ENCODE data around the gene SURF6. TPM values are rescaled to one million over a fixed set of nuclear protein-coding genes. Genes with fewer than 3 reads are reported as not detected.
"Not testable (repeated sequence)": the region's sequence is repeated elsewhere in the genome, so short reads cannot be mapped to it uniquely, and the experiment has no call there.

SURF6 gene
- total RNA-seq, 2 experiments from 2014 or later = 24.9 to 28.3 TPM

DNA sequence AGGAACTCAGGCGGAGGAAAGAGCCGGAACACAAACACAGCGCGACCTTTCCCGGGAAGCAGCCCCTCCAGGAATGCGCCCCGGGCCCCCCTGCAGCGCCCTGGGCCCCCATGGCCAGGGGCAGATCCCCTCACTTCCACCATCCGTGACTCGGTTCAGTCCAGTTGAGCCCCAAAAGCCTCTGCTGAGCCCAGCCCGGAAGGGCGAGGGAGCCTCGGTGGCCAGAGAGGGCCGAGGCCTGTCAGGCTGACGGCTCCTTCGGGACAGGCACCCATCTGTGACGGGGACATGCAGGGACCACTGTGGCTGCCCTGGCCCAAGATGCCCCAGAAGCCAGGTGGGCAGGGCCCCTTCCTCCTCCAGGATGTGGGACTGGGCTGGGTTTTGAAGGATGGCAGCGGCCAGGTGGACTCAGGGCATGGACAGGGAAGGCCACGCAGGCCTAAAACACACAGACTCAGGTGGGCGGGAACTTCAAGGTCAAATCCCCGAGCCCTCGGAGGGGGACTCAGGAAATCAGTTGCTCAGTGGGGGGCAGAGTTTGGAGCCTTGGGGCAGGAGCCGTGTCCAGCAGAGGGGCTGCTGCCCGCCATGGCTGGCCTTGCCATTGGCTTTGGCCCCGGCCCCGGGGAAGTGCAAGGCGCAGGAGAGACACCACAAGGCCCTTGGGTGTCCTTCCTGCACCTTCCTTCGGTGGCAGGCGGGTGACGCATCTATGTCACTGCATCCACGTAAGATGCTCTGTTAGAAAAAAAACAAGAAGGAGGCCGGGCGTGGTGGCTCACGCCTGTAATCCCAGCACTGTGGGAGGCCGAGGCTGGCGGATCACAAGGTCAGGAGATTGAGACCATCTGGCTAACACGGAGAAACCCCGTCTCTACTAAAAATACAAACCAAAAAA is 31.3 kb downstream of the SURF6 start:
- POLR2A ChIA-PET = no interaction called here
- Mint-ChIP-seq H3K27ac (no peak overlapping the region), H3K9me3 (no peaks in the 10 kb centered on the region), H3K36me3 (ENCODE audit: low read depth) (no peaks in the 10 kb centered on the region), H3K4me1 (ENCODE audit: low read depth) (no peaks in the 10 kb centered on the region), H3K4me3 (no peak overlapping the region), H3K27me3 (peaks cover 8% of the 10 kb centered on the region)
- ATAC-seq = no peak
- no peak for DNase-seq
- intact Hi-C loops (cut with micrococcal nuclease) = no loop called here
- CTCF ChIA-PET = no interaction called here
- TF ChIP-seq, protein P1, sequence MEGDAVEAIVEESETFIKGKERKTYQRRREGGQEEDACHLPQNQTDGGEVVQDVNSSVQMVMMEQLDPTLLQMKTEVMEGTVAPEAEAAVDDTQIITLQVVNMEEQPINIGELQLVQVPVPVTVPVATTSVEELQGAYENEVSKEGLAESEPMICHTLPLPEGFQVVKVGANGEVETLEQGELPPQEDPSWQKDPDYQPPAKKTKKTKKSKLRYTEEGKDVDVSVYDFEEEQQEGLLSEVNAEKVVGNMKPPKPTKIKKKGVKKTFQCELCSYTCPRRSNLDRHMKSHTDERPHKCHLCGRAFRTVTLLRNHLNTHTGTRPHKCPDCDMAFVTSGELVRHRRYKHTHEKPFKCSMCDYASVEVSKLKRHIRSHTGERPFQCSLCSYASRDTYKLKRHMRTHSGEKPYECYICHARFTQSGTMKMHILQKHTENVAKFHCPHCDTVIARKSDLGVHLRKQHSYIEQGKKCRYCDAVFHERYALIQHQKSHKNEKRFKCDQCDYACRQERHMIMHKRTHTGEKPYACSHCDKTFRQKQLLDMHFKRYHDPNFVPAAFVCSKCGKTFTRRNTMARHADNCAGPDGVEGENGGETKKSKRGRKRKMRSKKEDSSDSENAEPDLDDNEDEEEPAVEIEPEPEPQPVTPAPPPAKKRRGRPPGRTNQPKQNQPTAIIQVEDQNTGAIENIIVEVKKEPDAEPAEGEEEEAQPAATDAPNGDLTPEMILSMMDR (IDR thresholded peaks at IDR 0.05) = no peak

DNA sequence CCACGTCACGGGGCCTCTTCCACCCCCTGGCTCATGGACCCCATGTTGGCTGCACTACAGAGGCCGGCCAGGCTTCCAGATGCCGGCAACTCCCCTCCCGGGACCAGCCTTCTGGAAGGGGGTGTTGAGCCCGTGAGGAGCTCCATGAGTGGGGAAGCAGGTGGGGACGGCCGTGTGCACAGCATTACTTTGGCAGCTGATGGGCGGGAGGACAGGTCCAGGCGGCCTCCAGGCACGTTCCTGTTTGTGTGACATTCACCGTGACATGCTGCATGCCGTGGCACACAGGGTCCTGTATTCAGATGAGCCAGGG is 31.9 kb downstream of the SURF6 start:
- Mint-ChIP-seq H3K4me1 (ENCODE audit: low read depth) (no peaks in the 10 kb centered on the region), H3K27ac (no peak overlapping the region), H3K9me3 (no peaks in the 10 kb centered on the region), H3K27me3 (peaks cover 2% of the 10 kb centered on the region), H3K36me3 (ENCODE audit: low read depth) (no peaks in the 10 kb centered on the region), H3K4me3 (no peak overlapping the region)
- TF ChIP-seq, protein P1 (IDR thresholded peaks at IDR 0.05) = no peak
- ATAC-seq (no peak), DNase-seq (no peak)
- intact Hi-C loops (cut with micrococcal nuclease) = no loop called here
- POLR2A ChIA-PET = no interaction called here
- CTCF ChIA-PET = no interaction called here

DNA sequence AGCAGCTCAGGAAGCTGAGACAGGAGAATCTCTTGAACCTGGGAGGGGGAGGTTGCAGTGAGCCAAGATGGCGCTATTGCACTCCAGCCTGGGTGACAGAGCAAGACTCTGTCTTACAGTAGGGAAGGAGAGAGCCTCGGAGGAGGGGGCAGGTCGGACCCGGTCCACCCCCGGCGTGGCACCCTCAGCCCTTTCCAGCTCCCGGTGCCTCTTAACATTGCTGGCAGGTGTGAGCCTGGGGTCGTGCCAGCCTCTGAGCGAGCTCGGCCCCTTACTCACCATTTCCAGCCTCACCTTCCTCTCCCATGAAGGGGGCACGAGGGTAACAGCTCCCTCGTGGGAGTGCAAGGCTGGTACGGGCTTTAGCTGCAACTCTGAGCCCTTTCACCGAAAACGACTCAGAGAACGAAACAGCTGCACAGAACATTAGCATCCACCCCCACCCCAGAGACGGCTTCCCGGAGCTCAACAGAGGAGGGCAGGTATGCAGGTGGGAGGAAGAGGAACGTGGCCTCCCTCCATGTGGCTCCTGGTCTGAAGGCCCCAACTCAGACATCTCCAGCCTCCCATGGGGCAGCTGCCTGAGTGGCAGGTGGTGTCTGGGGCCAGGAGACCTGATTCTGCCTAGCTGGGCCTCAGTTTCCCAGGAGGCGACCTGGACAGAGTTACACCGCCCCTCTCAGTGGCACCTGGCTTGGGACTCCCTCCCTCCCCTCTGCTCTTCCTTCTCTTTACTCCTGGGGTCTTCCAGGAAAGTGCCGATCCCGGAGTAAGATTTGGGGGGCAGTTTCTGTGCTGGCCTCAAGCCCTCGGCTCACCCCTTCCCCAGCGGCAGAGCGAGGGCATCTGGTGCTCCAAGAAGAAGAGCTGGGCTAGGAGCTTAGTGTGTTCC is 32.5 kb downstream of the SURF6 start:
- no peak overlapping the region for H3K4me3 Mint-ChIP-seq
- intact Hi-C loops (cut with micrococcal nuclease) = no loop called here
- no peak for ATAC-seq
- no peaks in the 10 kb centered on the region for H3K4me1 Mint-ChIP-seq (ENCODE audit: low read depth)
- H3K27ac Mint-ChIP-seq = no peak overlapping the region
- no peaks in the 10 kb centered on the region for H3K36me3 Mint-ChIP-seq (ENCODE audit: low read depth)
- no peak for DNase-seq
- TF ChIP-seq, protein P1 (IDR thresholded peaks at IDR 0.05) = no peak
- POLR2A ChIA-PET = no interaction called here
- no peaks in the 10 kb centered on the region for H3K27me3 Mint-ChIP-seq
- H3K9me3 Mint-ChIP-seq = no peaks in the 10 kb centered on the region
- CTCF ChIA-PET = no interaction called here

DNA sequence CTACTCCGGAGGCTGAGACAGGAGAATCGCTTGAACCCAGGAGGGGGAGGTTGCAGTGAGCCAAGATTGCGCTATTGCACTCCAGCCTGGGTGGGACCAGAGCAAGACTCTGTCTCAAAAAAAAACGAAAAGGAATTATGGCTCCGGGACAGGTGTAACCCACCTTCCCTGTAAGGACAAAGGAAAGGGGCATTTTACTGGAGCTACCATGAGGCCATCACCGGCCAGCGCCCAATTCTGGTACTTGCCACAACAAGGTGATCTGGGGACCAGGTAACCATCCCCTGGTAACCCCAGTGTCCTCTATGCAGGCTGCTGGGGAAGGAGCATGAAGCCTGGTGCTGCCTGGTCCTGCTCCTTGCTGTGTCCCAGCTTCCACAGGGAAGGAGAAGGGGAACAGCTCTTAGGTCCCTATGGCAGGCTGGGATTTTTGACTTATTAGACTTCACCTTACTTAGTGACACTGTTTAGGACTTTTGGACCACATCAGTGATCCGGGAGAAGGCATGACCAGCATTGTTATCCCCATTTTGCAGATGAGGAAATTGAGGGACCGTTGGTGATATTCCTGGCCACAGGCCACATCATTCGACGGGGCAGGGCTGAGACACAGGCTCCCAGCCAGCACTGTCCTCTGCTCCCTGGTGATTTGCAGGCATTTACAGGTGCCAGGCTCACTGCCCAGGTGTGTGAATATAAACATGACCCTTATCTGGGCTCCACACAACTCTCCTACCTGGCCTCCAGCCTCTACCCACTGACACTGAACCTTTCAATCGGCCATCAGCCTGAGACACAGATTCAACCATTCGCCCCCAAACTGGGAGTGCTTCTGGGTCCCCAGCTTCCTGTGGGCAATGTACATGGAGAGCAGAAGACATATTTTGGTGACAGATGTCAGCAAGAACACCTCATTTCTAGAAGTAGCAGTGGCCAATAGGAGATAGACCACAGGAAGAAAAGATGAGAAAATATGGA is 34.4 kb downstream of the SURF6 start:
- Mint-ChIP-seq H3K36me3 (ENCODE audit: low read depth) (no peaks in the 10 kb centered on the region), H3K4me1 (ENCODE audit: low read depth) (no peaks in the 10 kb centered on the region), H3K4me3 (no peak overlapping the region), H3K27me3 (no peaks in the 10 kb centered on the region), H3K27ac (no peak overlapping the region), H3K9me3 (no peaks in the 10 kb centered on the region)
- CTCF ChIA-PET = no interaction called here
- DNase-seq (no peak), ATAC-seq (no peak)
- TF ChIP-seq, protein P1 (IDR thresholded peaks at IDR 0.05) = no peak
- intact Hi-C loops (cut with micrococcal nuclease) = no loop called here
- POLR2A ChIA-PET = no interaction called here

DNA sequence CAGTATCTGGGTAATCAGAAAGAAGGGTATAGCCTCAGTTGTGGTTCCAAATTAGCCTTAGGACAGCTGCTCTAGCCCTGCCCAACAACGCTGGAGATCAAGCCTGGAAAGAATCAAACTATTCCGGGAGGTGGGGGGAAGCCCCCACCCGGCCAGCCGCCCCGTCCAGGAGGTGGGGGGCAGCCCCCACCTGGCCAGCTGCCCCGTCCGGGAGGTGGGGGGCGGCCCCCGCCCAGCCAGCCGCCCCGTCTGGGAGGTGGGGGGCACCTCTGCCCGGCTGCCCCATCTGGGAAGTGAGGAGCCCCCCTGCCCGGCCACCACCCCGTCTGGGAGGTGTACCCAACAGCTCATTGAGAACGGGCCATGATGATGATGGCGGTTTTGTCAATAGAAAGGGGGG is 36.0 kb downstream of the SURF6 start:
- intact Hi-C loops (cut with micrococcal nuclease); H3K4me1 Mint-ChIP-seq (ENCODE audit: low read depth); H3K36me3 Mint-ChIP-seq (ENCODE audit: low read depth); H3K9me3 Mint-ChIP-seq; CTCF ChIA-PET; DNase-seq; H3K27me3 Mint-ChIP-seq; ATAC-seq; H3K4me3 Mint-ChIP-seq; H3K27ac Mint-ChIP-seq: not testable (repeated sequence)
- POLR2A ChIA-PET = interaction anchor here (0.6 kb wide), 1 partner anchor 93 kb away, joined by 3 read pairs; no protein-coding TSS in a partner anchor

All from activated CD8-positive, alpha-beta T cell treated with anti-CD3 and anti-CD28 coated beads for 36 hours (primary cell).